ENCODE results near the gene STRA6.

GRCh38 chr15:74176262-74177214, 26.0 kb downstream of the STRA6 start:
- no peak for TF ChIP-seq CTCF (IDR thresholded peaks at IDR 0.05 in 8 of 11, conservative IDR thresholded peaks at IDR 0.05 in 3 of 11)
- no peak for TF ChIP-seq POLR2A (IDR thresholded peaks at IDR 0.05)
- no peak for TF ChIP-seq POLR2AphosphoS5 (IDR thresholded peaks at IDR 0.05)

Measured in spleen (tissue), 7 donors.